Thyroid gland (tissue), 4 donors: Measurements from ENCODE around the gene VRK3.

ENCODE experiments used
- CTCF ChIP-seq, 6 experiments: fragments of 200-600 bp in 3 of 6; fragments of 450-650 bp in 3 of 6; sonication (generic) in 3 of 6; IDR thresholded peaks; one replicate each; pipeline ENCODE4 v1.5.1; 2016 to 2019; ENCODE audit warnings: antibody characterized with exemption in 6 of 6, mild to moderate bottlenecking in 2 of 6, inconsistent platforms in 1 of 6, moderate library complexity in 1 of 6
- POLR2A ChIP-seq, 2 donors: fragments of 450-650 bp; IDR thresholded peaks; one replicate each; pipeline ENCODE4 v1.6.1; 2017; ENCODE audit warnings: antibody characterized with exemption in 2 of 2, mild to moderate bottlenecking in 2 of 2, moderate library complexity in 1 of 2

- TF ChIP-seq POLR2A (IDR thresholded peaks at IDR 0.05) (no peak), CTCF (IDR thresholded peaks at IDR 0.05) (no peak)
Measured at GRCh38 chr19:49949742-49950589, 75.2 kb downstream of the VRK3 start.
